Urinary bladder (tissue), 4 donors: ENCODE measurements around the gene COL8A1. TPM values are rescaled to one million over a fixed set of nuclear protein-coding genes. Genes with fewer than 3 reads are reported as not detected.
"Not testable (repeated sequence)": the region's sequence is repeated elsewhere in the genome, so short reads cannot be mapped to it uniquely, and the experiment has no call there.

ENCODE experiments used
- DNase-seq: peaks from one replicate; pipeline ENCODE4 v3.0.0-alpha.2; 2015; ENCODE audit errors: extremely low spot score
- H3K27ac ChIP-seq: one replicate; pipeline ENCODE4 v1.5.1; 2013; ENCODE audit warnings: low read depth, mild to moderate bottlenecking, moderate library complexity
- H3K36me3 ChIP-seq: one replicate; pipeline ENCODE4 v1.6.1; 2013; ENCODE audit warnings: mild to moderate bottlenecking, moderate library complexity; ENCODE audit not compliant: insufficient read depth
- H3K4me1 ChIP-seq: one replicate; pipeline ENCODE4 v1.6.1; 2013; ENCODE audit warnings: mild to moderate bottlenecking, moderate library complexity; ENCODE audit not compliant: insufficient read depth
- H3K4me3 ChIP-seq: one replicate; pipeline ENCODE4 v1.5.1; 2013; ENCODE audit warnings: low read depth, low read length
- WGBS: extraction: QIAGEN DNeasy Blood & Tissue Kit; methylation state at CpG from one replicate; pipeline ENCODE4 v1.1.7; 2013; 5-methylcytosine and 5-hydroxymethylcytosine counted together
- polyA plus RNA-seq: library from polyadenylated mRNA; stranded (reverse); fragments of 200-250 nt; gene quantifications from one replicate; pipeline ENCODE4 v1.2.3, GENCODE V29; 2013
- total RNA-seq: library from RNA; depleted of rRNA; stranded (reverse); fragments of >200 nt; gene quantifications from one replicate; pipeline ENCODE4 v1.2.3, GENCODE V29; 2014
- donor health status: healthy with polysubstance abuse.
- donor health status: healthy.

The COL8A1 gene
- total and polyA plus RNA-seq, 2 donors = 21.1 to 26.4 TPM

DNA sequence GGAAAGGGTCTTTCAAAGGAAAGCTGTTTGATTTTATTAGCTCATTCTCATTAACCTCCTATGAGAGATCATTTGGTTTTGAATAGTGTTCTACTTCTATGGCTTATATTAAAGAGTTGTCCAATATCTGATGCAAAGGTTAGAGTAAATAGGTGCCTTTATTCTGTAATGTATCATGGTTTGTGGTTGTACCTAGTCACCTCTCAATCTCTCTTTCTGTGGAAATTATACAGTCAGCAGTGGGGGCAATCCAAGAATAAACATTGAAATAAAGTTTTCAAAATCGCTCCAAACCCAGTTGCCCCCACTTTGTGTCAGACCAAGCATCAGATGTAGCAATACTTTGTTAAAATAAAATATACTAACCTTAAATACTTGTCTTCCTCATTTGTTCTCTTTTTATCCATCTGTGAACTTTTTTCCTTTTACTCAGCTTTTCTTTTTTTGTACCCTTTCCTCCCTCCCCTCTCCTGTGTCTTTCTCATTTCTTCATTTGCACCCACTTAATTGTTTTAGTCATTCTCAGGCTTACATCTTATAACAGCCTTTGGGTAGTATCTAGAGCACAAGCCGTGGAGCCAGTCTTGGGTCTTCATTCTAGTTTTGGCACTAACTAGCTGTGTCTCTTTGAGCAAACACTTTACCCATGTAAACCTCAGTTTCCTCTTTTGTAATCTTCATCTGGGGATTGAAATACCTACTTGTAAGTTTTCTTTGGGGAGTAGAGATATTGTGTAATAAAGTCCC, 196.0 kb downstream of the COL8A1 start:
- Histone ChIP-seq H3K27ac (no peak overlapping the region), H3K4me3 (no peak overlapping the region), H3K36me3 (no peaks in the 10 kb centered on the region), H3K4me1 (no peaks in the 10 kb centered on the region)
- whole genome bisulfite sequencing = 89% methylated on average over 2 of the region's 2 CpGs
- no peak for DNase-seq

DNA sequence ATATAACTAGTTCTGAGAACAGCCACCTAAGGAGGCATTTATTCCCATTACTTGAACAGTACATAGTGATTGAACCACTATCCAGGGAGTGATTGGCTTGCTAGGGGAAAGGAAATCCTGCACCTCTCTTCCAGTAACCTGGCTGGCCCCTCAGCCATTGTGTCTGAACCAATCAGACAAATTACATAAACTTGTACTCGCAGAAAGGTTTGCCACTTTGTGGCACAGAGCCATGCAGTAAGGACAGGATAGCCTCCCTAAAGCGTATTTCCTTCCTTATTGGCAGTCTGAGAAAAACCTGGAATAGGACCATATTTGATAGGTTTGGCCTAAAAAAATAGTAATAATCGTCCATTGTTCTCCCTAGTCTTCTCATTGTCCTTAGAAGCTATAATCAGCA, 198.3 kb downstream of the COL8A1 start:
- 84% methylated on average over 3 of the region's 3 CpGs for WGBS
- no peaks in the 10 kb centered on the region for H3K36me3 ChIP-seq
- H3K27ac ChIP-seq = no peak overlapping the region
- no peaks in the 10 kb centered on the region for H3K4me1 ChIP-seq
- H3K4me3 ChIP-seq = no peak overlapping the region
- no peak for DNase-seq

DNA sequence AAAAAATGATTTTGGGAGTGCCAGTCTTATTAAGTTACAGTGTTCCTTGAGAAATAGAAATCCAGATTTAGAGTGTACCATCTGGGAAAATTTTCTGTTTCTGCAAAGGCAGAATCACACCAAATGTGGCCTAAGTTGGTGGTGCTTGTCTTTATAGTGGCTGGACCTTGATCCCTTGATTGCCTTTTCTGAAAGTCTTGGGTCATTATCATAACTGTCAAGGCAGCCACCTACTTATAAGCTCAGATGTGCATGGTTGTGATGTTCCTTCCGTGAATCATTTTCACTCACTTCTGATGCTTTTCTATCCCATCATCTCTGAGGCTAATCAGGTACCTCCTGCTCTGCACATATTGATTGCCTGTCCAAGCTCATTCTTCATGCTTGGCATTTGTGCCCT, 199.3 kb downstream of the COL8A1 start:
- Histone ChIP-seq H3K27ac (no peak overlapping the region), H3K36me3 (no peaks in the 10 kb centered on the region), H3K4me1 (no peaks in the 10 kb centered on the region), H3K4me3 (no peak overlapping the region)
- 95% methylated on average over 1 of the region's 1 CpG for WGBS
- no peak for DNase-seq

DNA sequence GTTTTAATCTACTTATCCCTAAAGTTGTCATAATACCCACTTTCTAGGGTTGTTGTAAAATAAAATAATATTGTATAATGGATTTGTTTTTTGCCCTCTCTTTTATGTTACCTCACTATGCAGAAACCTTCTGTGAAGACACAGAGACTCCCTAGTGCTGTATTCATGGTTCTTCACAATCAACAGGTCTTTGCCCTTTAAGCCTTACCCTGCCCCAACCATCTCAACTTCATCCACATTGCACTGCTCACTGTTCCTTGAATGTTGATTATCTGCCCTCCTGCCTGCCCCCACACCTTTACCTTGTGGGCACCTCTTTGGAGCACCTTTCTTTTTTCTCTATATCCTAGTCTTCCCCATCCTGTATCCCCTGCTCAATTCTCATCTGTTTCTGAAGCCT, 200.4 kb downstream of the COL8A1 start:
- Histone ChIP-seq H3K4me1 (no peaks in the 10 kb centered on the region), H3K4me3 (no peak overlapping the region), H3K36me3 (no peaks in the 10 kb centered on the region), H3K27ac (no peak overlapping the region)
- no peak for DNase-seq

DNA sequence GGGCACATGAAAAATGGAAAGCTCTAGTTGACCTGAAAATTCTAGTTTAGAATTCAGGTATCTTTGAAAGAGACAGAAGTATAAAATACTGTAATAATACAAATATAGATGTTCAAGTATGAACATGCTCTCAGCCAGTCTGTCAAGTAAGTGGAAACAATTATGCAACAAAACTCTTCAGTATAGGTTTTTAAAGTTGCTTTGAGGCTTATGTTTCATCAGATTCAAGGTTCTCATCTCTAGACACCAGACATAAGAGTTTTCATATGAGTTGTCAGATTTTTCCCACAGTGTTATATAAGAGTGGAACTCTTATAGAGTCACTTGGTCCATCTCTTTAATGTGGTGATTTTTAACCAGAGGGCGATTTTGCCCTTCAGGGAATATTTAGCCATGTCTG, 201.2 kb downstream of the COL8A1 start:
- no peak for DNase-seq
- 94% methylated on average over 1 of the region's 1 CpG for WGBS
- Histone ChIP-seq H3K36me3 (no peaks in the 10 kb centered on the region), H3K4me3 (no peak overlapping the region), H3K4me1 (no peaks in the 10 kb centered on the region), H3K27ac (no peak overlapping the region)

DNA sequence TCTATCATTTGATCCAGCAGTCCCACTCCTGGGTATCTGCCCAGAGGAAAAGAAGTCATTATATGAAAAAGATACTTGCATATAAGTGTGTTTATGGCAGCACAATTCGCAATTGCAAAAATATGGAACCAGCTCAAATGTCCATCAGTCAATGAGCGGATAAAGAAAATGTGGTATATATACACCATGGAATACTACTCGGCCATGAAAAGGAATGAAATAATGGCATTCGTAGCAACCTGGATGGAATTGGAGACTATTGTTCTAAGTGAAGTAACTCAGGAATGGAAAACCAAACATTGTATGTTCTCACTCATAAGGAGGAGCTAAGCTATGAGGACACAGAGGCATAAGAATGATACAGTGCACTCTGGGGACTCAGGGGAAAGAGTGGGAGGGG, 203.6 kb downstream of the COL8A1 start:
- not testable (repeated sequence) for H3K4me1 ChIP-seq, H3K27ac ChIP-seq, H3K36me3 ChIP-seq, H3K4me3 ChIP-seq, DNase-seq
- WGBS = 95% methylated on average over 4 of the region's 4 CpGs

DNA sequence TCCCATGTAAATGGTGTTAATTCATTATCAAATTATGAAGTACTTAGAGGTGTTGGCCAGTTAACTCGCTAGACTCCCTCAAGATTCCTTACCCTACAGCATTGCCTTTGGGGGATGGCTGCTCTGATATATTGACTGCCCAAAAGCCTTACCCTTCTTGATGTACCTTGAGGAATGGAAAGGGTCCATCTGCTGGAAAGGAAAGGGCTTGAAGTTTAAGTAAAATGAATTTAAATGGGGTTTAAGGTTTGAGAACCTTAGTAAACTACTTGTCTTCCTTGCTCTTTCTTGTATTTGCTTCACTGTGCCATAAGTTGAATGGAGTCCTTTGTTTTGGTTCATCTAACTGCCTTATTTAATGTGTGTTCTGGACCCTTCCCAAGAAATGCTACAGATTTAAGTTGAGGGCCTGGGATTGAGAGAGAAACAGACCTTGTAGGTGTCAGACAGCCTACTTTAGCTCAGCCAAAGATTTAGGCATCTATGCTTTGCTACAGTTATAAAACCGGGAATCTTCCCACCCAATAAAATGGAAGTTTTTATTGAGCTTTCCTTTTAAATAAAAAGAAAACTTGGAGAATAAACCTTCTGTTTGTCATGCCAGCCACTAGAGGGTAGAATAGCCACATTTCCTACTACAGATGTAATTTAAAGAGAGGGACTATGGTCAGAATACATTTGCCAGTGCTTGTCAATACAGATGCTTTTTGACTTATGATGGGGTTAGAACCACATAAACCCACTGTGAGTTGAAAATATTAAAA, 204.6 kb downstream of the COL8A1 start:
- no peaks in the 10 kb centered on the region for H3K36me3 ChIP-seq
- WGBS = 43% methylated on average over 2 of the region's 2 CpGs
- peak overlapping the region; percentile 62 for H3K27ac ChIP-seq
- no peak overlapping the region for H3K4me3 ChIP-seq
- DNase-seq = peak; percentile 56
- no peaks in the 10 kb centered on the region for H3K4me1 ChIP-seq

DNA sequence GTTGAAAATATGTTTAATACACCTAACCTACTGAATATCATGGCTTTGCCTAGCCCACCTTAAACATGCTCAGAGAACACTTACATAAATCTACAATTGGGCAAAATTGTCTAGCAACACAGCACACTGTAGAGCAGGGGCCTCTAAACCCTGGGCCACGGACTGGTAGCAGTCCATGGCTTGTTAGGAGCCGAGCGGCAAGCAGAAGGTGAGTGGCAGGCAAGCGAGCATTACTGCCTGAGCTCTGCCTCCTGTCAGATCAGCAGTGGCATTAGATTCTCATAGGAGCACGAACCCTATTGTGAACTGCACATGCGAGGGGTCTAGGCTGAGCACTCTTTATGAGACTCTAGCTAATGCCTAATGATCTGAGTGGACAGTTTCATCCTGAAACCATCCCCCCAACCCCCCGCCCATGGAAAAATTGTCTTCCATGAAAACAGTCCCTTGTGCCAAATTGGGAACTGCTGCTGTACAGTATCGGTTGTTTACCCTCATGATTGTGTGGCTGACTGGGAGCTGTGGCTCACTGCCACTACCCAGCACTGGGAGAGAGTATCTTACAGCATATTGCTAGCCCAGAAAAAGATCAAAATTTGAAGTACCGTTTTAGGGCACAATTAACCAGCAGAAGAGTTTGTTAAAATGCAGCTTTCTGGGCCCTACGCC, 205.3 kb downstream of the COL8A1 start:
- no peak for DNase-seq

DNA sequence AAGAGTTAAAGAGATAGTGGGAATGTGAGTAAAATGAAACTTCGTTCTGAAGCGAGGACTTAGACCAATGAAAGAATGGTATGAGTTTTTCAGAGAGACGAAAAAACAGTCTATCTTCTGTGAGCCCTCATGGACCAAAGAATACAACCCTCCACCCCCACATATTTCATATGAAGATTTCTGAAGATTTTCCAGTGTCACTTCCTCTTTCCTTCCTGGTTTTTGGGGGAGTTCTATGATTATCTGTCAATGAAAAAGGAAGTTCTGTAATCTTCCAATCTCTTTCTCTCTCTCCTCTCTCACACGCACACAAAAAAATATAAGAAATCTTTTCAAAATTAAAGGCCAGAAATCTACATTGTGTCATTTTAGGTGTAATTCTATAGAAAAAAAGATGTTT, 206.9 kb downstream of the COL8A1 start:
- H3K36me3 ChIP-seq = no peaks in the 10 kb centered on the region
- DNase-seq = no peak
- peak overlapping the region; percentile 2 for H3K27ac ChIP-seq
- no peaks in the 10 kb centered on the region for H3K4me1 ChIP-seq
- no peak overlapping the region for H3K4me3 ChIP-seq
- 32% methylated on average over 4 of the region's 4 CpGs for WGBS

More for the DNA sequence above, 205.3 kb downstream of the COL8A1 start:
- no peaks in the 10 kb centered on the region for H3K4me1 ChIP-seq
- H3K36me3 ChIP-seq = no peaks in the 10 kb centered on the region
- no peak overlapping the region for H3K4me3 ChIP-seq
- 29% methylated on average over 10 of the region's 10 CpGs for WGBS
- peak overlapping the region; percentile 62 for H3K27ac ChIP-seq

DNA sequence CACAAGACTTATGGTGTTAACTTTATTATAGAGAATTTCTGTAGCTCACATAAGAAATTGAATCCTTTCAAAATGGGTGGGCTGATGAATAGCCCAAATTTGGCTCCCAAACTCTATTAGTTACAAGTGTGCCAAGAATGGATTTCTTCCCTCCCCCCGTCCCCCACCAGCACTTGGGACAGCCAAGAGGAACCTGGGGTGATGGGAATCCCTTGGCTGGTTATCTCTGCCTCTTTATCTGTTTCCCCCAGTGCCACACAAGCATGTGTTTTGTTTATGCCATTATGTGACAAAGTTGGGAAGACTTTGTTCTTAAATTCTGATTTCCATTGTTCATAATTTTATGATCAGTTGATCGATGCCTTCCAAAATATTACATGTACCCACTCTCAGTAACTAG, 207.6 kb downstream of the COL8A1 start:
- WGBS = 42% methylated on average over 2 of the region's 2 CpGs
- Histone ChIP-seq H3K27ac (peak overlapping the region; percentile 59), H3K4me1 (no peaks in the 10 kb centered on the region), H3K36me3 (no peaks in the 10 kb centered on the region), H3K4me3 (no peak overlapping the region)
- no peak for DNase-seq

DNA sequence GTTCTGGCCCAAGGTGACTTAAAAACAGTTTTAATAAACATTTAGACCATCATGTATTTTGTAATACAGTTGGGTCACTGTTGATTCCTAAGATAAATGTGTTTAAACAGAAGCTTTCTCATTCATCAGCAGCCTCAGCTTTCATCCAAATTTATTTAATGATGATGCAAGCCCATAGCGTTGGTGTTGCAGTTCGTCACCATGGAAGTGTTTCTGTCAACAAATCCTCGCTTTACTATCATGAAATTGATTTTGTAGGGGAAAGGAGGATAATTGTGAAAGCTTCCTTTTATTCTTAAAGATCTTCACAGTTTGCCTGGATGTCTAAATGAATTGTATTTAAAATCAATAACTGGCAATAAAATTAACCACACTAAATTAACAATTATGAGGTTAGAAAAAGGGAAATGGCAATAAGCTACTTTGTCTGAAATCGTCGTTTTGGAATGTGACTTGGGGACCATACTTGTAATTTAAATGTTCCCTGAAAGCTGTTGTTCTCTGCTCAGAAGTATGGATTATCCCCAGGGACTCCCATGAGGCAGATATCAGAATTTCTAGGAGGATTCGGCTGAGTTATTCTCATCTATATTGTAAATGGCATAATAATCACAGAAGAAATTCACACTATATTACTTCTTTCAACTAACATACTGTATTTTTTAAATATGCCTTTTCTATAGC, 208.2 kb downstream of the COL8A1 start:
- no peak for DNase-seq
- no peaks in the 10 kb centered on the region for H3K4me1 ChIP-seq

DNA sequence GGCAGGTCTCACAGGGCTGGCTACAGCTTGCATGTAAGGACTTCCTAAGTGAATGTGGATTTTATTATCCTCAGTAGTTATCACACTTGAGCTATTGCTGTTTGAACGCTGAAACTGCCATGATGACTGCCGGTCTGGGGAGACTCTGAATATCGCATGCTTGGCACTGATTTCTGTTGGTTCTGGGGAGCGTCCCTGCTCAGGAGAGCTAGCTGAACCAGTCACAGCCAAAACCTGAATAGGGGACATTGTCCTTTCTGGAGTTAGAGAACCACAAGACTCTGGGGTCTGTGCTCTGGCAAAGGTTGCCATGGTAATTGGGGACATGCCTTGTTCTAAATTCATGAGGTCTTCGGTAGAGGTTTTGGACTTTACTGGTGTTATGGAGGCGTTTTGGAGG, 210.0 kb downstream of the COL8A1 start:
- no peak overlapping the region for H3K4me3 ChIP-seq
- no peak for DNase-seq
- no peaks in the 10 kb centered on the region for H3K36me3 ChIP-seq
- no peaks in the 10 kb centered on the region for H3K4me1 ChIP-seq
- 63% methylated on average over 6 of the region's 6 CpGs for WGBS
- no peak overlapping the region for H3K27ac ChIP-seq

More for the DNA sequence above, 208.2 kb downstream of the COL8A1 start:
- Histone ChIP-seq H3K27ac (peak overlapping the region; percentile 38), H3K36me3 (no peaks in the 10 kb centered on the region), H3K4me3 (no peak overlapping the region)
- WGBS = 25% methylated on average over 6 of the region's 6 CpGs
